ENCODE measurements around the gene RAB28.

Gene RAB28

GRCh38 chr4:13368217-13368616, 115.9 kb downstream of the RAB28 start:
- peak; percentile 73 for DNase-seq (ENCODE audit: low read depth)

- DNase-seq (ENCODE audit: low read depth), result no peak
Observed at GRCh38 chr4:13367691-13368090, 116.4 kb downstream of the RAB28 start.

- DNase-seq (ENCODE audit: low read depth), result no peak
Observed at GRCh38 chr4:13367244-13367643, 116.9 kb downstream of the RAB28 start.

GRCh38 chr4:13365195-13365594, 118.9 kb downstream of the RAB28 start:
- no peak for DNase-seq (ENCODE audit: low read depth)

- DNase-seq (ENCODE audit: low read depth), result no peak
Observed at GRCh38 chr4:13364653-13365052, 119.5 kb downstream of the RAB28 start.

- no peak for DNase-seq (ENCODE audit: low read depth)
Observed at GRCh38 chr4:13364172-13364571, 120.0 kb downstream of the RAB28 start.

- DNase-seq (ENCODE audit: low read depth), result no peak
Observed at GRCh38 chr4:13359809-13360208, 124.3 kb downstream of the RAB28 start.

GRCh38 chr4:13355111-13355880, 128.8 kb downstream of the RAB28 start:
- peak; percentile 79 for DNase-seq (ENCODE audit: low read depth)

GRCh38 chr4:13349096-13349495, 135.0 kb downstream of the RAB28 start:
- DNase-seq (ENCODE audit: low read depth), result peak; percentile 97

GRCh38 chr4:13348216-13348615, 135.9 kb downstream of the RAB28 start:
- peak; percentile 71 for DNase-seq (ENCODE audit: low read depth)

GRCh38 chr4:13347517-13348125, 136.5 kb downstream of the RAB28 start:
- peak; percentile 74 for DNase-seq (ENCODE audit: low read depth)

- DNase-seq (ENCODE audit: low read depth), result no peak
Observed at GRCh38 chr4:13344216-13344615, 139.9 kb downstream of the RAB28 start.

GRCh38 chr4:13340672-13341071, 143.5 kb downstream of the RAB28 start:
- DNase-seq (ENCODE audit: low read depth), result no peak

GRCh38 chr4:13331827-13332226, 152.3 kb downstream of the RAB28 start:
- DNase-seq (ENCODE audit: low read depth), result no peak

GRCh38 chr4:13329963-13330362, 154.2 kb downstream of the RAB28 start:
- peak; percentile 9 for DNase-seq (ENCODE audit: low read depth)

GRCh38 chr4:13329340-13329850, 154.7 kb downstream of the RAB28 start:
- DNase-seq (ENCODE audit: low read depth), result no peak

- no peak for DNase-seq (ENCODE audit: low read depth)
Observed at GRCh38 chr4:13328591-13328990, 155.5 kb downstream of the RAB28 start.

- DNase-seq (ENCODE audit: low read depth), result no peak
Observed at GRCh38 chr4:13327991-13328390, 156.1 kb downstream of the RAB28 start.

GRCh38 chr4:13325744-13326143, 158.4 kb downstream of the RAB28 start:
- no peak for DNase-seq (ENCODE audit: low read depth)

- no peak for DNase-seq (ENCODE audit: low read depth)
Observed at GRCh38 chr4:13323921-13324320, 160.2 kb downstream of the RAB28 start.

- DNase-seq (ENCODE audit: low read depth), result peak; percentile 92
Observed at GRCh38 chr4:13322681-13323101, 161.4 kb downstream of the RAB28 start.
